Measurements from ENCODE around the gene SRGAP1.

Gene SRGAP1

DNA sequence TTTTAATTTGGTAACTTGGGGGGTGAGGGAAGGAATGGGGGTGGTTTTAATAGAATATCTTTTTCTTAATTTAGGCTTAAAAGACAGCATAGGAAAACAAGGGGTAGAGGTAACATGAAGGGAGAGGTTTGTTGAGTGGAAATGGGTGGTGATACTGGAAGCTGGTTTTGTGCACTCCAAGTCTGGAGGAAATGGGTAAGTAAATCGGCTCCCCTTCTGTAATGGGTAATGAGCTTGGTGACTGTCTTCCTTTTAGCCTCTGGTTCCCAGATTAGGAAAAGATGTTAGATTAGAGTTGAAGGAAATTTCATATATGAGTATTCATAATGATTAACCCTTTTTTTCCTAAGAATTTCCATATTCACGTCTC lies 122.1 kb downstream of the SRGAP1 start:
- no peak for DNase-seq (ENCODE audit: low read depth in 2 of 2)

DNA sequence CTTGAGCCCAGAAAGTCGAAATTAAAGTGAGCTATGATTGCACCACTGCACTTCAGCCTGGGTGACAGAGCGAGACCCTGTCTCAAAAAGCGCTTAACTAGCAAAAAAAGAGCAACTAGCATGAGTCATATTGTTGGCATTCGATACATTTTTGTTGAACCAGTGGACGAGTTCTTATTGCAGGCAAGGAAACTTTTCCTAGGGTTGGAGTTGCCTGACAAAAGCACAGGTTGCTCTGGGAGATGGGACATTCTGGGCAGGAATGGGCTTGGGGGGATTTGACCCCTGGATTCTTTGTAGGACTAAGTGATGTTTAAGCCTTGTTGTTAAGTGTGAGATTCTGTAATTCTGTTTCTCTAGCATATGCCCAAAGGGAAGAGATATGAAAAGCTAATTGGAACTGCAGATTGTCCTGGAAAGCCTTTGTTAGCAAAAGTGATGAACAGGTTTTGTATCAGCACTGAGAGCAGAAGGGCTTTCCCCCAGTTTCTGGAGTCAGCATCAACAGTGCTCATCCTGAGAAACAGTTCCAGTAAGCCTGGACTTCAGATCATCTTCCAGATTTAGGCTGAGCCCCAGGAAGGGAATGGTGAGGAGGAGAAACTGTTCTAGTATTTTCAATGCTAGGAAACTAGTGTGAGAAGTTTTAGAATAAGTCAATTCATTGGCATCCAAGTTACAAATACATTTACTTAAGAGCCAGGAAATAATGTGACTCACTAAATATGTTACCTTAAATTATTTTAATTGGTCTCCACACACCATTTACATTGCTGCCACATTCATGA lies 123.1 kb downstream of the SRGAP1 start:
- no peak for DNase-seq (ENCODE audit: low read depth in 2 of 2)

DNA sequence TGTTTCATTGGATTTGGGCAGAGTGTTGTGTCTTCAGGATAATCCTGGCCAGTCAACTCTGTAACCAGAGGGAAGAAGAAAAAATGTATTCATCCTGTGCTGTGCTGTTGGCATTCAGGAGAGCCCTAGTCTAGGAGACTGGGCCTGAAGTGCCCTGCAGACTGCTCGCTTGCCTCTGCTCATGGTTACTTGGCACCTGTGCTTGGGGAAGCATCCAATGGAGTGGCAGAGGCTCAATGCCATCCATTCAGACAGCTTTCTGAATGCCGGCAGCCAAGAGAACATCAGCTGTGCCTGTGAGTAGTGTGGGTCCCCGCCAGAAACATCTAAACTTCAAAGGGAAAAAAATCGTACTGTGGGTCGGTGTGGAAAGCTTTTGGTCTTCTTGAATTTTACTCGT lies 124.2 kb downstream of the SRGAP1 start:
- DNase-seq (ENCODE audit: low read depth in 2 of 2), result no peak

DNA sequence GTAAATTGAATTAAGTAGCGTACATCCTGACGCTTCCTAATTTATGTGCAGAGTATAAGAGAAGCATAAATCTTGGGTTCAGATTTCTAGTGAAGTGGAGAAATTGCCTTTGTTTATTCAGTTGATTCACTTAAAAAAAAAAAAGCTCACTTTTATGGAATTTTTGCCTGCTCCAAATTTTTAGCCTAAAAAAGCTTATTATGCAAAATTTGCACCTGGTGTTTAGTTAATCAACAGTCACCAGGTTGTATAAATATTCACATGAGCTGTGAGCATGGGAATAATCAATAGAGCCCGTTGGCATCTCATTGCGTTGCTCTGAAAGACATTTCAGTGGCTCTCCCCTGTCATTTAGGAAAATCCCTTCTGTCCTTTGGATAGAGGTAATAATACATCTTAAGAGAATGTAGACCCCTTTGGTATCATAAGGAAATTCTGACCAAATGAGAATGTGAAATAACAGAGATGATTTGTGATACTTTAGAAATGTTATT lies 132.4 kb downstream of the SRGAP1 start:
- DNase-seq (ENCODE audit: low read depth in 2 of 2), result no peak

- no peak for DNase-seq (ENCODE audit: low read depth in 2 of 2)
Observed at GRCh38 chr12:63977441-63977840, 132.9 kb downstream of the SRGAP1 start.

DNA sequence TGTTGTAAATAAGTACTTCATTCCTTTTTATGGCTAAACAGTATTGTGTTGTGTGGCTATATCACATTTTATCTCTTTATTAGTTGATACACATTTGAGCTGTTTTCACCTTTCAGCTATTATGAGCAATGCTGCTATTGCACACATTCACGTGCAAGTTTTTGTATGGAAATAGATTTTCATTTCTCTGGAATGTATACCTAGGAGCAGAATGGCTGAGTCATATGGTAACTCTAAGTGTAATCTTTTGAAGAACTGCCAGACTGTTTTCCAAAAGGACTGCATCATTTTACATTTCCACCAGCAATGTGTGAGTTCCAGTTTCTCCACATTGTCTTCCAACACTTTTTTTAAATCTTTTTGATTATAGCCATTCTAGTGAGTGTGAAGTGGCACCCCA lies 134.0 kb downstream of the SRGAP1 start:
- DNase-seq (ENCODE audit: low read depth in 2 of 2), result no peak

- no peak for DNase-seq (ENCODE audit: low read depth in 2 of 2)
Observed at GRCh38 chr12:63980211-63980610, 135.7 kb downstream of the SRGAP1 start.

- no peak for DNase-seq (ENCODE audit: low read depth in 2 of 2)
Observed at GRCh38 chr12:63981343-63981742, 136.8 kb downstream of the SRGAP1 start.

DNA sequence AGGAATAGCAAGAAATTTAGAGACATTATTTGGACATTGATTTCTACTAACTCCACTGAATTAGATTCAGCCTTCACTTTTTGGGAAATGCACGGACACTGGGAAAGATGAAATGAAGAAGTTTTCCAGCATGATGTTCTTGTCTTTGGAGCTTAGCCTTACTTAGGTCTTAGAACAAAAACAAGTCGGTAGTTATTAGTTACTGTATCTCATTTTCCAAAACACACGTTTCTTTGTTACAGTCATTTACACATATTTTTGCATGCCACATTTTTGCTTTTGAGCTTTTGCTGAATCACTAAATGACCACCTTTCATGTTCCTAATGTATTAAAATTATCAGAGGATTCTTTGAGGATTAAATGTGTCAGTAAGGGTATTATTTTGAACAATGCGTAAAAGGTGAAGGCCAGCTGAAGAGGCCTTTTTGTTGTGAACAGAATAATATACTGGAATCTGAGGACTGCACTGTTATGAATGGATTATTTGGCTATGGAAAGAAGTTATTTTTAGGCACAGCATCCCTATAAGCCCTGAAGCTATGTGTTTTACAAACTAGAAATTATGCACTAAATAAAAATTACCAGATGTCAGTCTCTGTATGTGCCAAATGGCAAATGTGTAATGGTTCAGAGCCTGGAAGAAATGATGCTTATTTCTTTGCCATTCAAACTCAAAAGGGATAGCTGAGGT lies 138.2 kb downstream of the SRGAP1 start:
- no peak for DNase-seq (ENCODE audit: low read depth in 2 of 2)

GRCh38 chr12:63985456-63985855 lies 141.0 kb downstream of the SRGAP1 start:
- DNase-seq (ENCODE audit: low read depth in 2 of 2), result no peak

DNA sequence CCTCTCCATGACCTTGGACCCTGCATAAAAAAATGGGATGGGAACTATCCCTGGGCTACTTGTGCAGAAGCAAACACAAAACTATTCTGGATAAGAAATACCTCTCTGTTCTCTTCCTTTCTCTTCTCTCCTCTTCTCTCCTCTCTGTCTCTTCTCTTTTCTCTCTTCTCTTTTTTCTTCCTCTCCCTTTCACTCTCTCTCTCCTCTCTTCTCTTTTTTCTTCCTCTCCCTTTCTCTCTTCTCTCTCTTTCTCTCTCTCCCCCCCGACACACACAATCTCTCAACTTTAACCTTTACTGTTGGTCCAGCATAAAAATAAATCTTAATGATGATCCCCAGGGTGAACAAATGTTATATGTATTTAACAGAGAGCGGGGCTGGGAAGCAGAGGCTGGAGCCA lies 141.4 kb downstream of the SRGAP1 start:
- no peak for DNase-seq (ENCODE audit: low read depth in 2 of 2)

GRCh38 chr12:63989301-63989845 lies 144.9 kb downstream of the SRGAP1 start:
- DNase-seq (ENCODE audit: low read depth in 2 of 2), result no peak

DNA sequence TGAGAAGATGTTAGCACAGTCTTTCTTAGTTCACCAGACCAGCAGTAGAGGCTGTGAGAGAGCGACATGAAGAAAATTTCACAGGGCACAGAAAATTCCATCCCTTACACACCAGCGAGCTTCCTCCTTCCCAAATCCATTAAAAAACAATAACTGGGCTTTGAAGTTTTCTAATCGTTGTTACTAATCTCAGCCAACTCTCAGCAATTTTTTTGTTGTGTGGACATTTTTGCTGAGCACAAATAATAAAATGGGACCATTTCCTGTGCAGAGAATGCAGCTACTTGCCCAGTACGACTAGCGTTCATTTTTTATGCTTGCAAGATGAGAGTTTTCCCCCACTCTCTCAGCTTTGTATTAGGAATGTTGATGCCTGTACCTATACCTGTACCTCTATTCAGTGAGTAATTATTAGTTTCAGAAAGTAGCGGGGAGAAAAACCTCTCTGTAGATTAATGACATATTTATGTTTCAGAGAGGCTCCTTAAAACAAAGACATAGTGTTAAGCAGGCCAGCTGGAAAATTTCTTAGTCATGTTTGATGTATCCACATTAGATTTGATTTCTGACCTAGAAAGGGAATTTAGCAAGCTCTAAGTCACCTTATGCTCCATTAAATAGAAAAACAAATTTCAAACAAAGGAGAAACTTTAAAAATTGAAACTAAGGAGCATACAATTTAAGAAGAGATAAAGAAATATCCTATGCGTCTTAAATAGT lies 146.5 kb downstream of the SRGAP1 start:
- DNase-seq (ENCODE audit: low read depth in 2 of 2), result no peak

DNA sequence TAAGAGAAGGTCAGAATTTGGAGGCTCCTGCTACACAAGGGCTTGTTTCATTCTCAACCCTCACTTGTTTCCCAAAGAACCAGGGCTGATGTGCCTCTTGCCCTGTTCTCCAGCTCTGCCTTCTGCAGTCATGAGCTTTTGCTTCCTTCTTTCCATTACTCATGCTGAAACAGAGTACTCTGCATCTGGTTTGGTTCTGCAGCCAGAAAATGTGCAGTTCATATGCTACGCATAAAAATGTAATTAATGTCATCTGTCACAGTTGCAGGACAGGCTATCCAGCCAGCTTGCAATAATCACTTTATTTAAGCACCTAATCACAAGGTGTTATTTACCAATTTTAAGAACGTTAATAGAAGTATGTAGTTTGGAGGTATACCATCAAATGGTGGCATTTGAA lies 150.2 kb downstream of the SRGAP1 start:
- DNase-seq (ENCODE audit: low read depth in 2 of 2), result no peak

DNA sequence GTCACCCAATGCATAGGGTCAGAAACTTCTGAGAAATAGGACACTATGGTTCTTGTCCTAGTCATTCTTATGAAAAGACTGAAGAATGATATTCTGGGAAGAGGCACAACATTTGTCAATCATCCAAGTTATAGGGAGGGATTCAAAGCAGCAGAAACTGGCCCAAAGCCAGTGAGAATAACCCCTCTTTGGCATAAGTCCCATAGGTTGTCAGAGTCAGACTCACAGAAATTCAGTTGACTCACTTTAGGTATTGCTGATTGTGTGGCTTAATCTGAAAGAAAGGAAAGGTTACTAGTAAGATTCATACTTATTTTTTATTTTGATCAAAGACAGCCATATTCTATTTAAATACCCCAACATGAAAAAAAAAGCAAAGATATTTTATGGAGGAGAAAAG lies 151.0 kb downstream of the SRGAP1 start:
- no peak for DNase-seq (ENCODE audit: low read depth in 2 of 2)

- DNase-seq (ENCODE audit: low read depth in 2 of 2), result no peak
Observed at GRCh38 chr12:63996556-63996955, 152.1 kb downstream of the SRGAP1 start.

DNA sequence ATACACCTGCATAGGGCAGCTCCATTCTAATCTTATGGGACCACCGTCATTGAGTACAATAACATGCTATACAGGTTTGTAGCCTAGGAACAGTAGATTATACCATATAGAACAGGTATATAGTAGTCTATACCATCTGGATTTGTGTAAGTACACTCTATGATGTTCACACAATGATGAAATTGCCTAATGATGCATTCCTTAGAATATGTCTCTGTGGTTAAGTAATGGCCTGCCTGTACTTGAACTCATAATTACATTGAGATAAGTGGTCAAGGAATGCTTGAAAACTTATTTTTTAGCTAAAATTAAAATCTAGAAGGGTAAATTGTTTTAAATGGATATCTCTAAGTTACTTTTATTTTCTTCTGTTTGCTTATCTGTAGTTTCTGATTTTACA lies 152.7 kb downstream of the SRGAP1 start:
- DNase-seq (ENCODE audit: low read depth in 2 of 2), result no peak

DNA sequence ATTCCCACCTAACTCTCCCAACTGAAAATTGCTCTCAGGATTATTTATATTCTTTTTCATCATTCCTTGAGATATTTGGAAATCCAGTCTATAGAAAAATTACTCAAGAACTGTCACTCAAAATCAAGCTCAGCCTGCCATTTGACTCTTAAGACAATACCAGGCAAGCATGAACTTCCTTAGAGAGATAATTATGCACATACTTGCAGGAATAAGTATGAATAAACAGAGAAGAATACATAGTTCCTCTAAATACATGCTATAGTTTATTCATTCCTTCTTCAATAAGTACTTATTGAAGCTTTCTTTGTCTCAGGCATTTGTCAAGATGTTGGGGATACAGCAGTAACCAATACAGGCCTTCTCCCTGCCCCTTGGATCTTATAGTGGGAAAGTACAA lies 154.1 kb downstream of the SRGAP1 start:
- no peak for DNase-seq (ENCODE audit: low read depth in 2 of 2)

DNA sequence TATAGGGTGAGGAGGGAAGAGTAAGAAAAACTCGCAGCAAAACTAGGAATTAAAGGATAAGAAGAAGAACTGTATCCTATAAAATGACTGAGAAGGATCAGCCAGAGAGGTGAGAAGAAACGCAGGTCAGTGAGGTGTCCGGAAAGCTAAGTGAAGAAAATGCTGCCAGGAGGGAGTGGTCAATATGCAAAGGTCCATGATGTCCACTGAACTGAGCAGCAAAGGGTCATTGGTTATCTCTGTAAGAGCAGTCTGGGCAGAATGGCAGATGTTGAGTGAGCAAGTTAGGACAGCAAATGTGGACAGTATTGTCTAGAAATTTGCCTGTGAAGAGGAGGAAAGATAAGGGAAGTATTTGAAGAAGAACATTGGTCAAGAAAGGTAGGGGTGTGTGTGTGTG lies 155.4 kb downstream of the SRGAP1 start:
- DNase-seq (ENCODE audit: low read depth in 2 of 2), result no peak

DNA sequence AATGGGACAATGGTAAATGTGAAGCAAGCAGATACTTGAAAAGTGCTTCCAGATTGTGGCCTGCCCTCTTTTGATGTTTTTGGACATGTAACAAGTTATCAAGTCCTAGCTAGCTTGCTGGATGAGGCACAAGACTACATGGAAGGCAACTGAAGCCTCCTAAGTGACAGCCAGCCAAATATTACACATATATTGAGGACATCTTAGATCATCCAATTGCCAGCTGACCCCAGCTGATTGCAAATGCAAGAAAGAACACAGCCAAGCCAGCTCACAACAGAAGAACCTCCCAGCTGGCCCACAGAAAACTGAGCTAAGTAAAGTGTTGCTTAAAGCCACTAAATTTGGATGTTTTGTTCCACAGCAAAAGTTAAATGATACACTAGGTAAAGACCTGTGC lies 156.9 kb downstream of the SRGAP1 start:
- DNase-seq (ENCODE audit: low read depth in 2 of 2), result no peak

DNA sequence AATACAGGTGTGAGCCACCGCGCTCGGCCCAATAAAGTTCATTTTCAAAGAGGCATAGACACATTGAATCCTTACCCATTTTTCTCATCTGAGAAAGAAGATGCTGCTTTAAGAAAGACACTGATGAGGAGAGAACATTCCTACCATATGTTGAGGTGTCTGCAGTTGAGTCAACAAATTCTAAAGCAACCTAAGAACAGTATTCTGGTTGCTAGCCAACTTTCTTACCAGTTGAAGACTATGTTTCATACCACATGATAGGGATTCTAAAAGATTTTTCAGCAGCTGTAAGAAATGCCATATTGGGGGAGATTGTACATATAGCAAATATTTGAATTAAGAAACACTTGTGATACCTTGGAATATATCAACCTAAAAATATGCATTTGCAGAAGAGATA lies 160.1 kb downstream of the SRGAP1 start:
- no peak for DNase-seq (ENCODE audit: low read depth in 2 of 2)

DNA sequence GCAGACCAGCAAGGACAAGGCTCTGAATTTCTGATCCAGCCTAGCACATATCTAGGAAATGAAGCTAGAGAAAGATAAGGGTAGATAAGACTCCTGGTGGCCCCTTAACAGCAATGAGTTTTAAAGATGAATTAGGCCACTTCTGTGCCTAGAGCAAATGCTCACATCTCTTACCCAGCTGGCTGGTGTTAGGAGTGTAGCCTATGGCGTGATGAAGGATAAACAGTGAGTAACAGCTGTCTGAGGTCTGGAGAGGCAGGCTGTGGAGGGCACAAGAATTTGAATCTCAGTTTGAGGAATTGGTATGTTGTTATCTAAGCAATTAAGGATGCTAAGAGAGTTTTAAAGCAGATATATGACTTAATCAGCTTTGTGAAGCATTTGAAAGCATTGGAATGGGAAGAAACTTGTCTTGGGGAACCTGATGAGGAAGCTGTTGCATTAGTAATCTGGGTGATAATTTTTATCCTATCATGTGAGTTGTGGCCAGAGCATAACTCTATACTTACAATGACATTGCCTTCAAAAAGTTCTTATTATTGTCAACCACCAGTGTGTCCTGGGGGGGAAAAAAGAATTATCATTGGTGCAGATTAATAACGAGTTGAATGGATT lies 161.8 kb downstream of the SRGAP1 start:
- DNase-seq (ENCODE audit: low read depth in 2 of 2), result no peak

All from stimulated activated CD8-positive, alpha-beta memory T cell treated with anti-CD3 and anti-CD28 coated beads, Interleukin-15, amount 100 ng/mL, for 48 hours (primary cell).